ENCODE measurements around the gene GOLGA6L24. TPM values are rescaled to one million over a fixed set of nuclear protein-coding genes. Genes with fewer than 3 reads are reported as not detected.

GOLGA6L24 gene
- total and polyA plus RNA-seq, 5 donors from 2014 or later: not detected

Other genes with a start within 250 kb of the GOLGA6L24 start
- gene HERC2, start 35.9 kb downstream of the GOLGA6L24 start, total RNA-seq: 69.0 TPM
- 10 to 100 TPM in 2 of 4 donors, 1 to 10 TPM in 2; 8.2 to 13.2 (median 10.0) TPM for gene HERC2, start 35.9 kb downstream of the GOLGA6L24 start, polyA plus RNA-seq
- gene GOLGA8F, start 20.6 kb upstream of the GOLGA6L24 start, total RNA-seq: not detected
- not detected for gene GOLGA8F, start 20.6 kb upstream of the GOLGA6L24 start, polyA plus RNA-seq
- not detected for gene GOLGA8G, start 174.9 kb upstream of the GOLGA6L24 start, total RNA-seq
- gene GOLGA8G, start 174.9 kb upstream of the GOLGA6L24 start, polyA plus RNA-seq: not detected
- gene GOLGA6L25, start 195.5 kb upstream of the GOLGA6L24 start, total RNA-seq: not detected
- not detected for gene GOLGA6L25, start 195.5 kb upstream of the GOLGA6L24 start, polyA plus RNA-seq